ENCODE measurements around the gene PLAA.
A peak's percentile ranks its signal among the peaks of the same experiment; 100 is the strongest.
"Not testable (repeated sequence)": the region's sequence is repeated elsewhere in the genome, so short reads cannot be mapped to it uniquely, and the experiment has no call there.

Gene PLAA

DNA sequence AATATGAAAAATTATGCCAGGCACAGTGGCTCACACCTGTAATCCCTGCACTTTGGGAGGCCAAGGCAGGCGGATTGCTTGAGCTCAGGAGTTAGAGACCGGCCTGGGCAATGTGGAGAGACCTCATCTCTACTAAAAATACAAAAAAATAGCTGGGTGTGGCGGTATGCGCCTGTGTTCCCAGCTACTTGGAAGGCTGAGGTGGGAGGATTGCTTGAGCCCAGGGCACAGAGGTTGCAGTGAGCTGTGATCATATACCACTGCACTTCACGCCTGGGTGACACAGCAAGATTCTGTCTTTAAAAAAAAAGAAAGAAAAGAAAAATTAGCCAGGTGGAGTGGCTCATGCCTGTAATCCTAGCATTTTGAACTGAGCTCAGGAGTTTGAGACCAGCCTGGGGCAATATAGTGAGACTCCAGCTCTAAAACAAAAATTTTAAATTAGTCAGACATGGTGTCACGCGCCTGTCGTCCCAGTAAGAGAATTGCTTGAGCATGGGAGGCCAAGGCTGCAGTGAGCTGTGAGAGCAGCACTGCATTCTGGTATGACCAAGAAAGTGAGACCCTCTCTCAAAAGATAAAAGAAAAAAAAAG lies 18.0 kb downstream of the PLAA start:
- no peak for DNase-seq

- no peak for DNase-seq
These were observed 21.4 kb downstream of the PLAA start for GRCh38 chr9:26925609-26926008.

GRCh38 chr9:26919698-26920097 lies 27.3 kb downstream of the PLAA start:
- no peak for DNase-seq

DNA sequence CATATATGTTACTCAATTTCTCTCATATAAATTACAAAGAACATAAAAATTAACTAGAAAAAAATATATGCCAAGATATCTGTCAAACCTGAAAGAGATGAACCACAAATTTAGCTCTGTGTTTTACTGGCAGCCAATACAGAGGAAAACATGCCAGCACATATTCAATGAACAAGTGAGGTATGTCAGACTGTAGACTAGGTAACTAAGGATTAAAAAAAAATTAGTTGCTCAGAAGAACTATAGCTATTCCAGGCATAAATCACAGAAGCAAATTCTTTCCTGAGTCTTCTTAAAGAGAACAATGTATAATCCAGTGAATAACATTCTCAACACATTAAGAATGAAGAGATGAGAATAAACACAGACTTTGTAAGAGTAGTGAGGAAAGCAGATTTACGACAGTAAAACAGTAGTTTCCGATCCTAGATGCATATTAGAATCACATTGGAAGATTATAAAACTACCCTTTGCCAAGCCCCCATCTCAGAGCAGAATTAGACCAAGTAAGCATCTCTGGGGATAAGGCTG lies 33.8 kb downstream of the PLAA start:
- DNase-seq = no peak

GRCh38 chr9:26904671-26905070 lies 42.4 kb downstream of the PLAA start:
- DNase-seq = no peak

GRCh38 chr9:26904070-26904469 lies 43.0 kb downstream of the PLAA start:
- DNase-seq = no peak

- DNase-seq = no peak
These were observed 53.9 kb downstream of the PLAA start for GRCh38 chr9:26893030-26893676.

- peak; percentile 85 for DNase-seq
These were observed 54.6 kb downstream of the PLAA start, which contains the start of gene CAAP1 for GRCh38 chr9:26892251-26893029. TSS of gene CAAP1 (minus strand) at chr9:26892802. CDS start at chr9:26892715, 87 bp downstream.

GRCh38 chr9:26891726-26892125 lies 55.3 kb downstream of the PLAA start:
- DNase-seq = no peak

- no peak for DNase-seq
These were observed 58.8 kb downstream of the PLAA start for GRCh38 chr9:26888271-26888670.

DNA sequence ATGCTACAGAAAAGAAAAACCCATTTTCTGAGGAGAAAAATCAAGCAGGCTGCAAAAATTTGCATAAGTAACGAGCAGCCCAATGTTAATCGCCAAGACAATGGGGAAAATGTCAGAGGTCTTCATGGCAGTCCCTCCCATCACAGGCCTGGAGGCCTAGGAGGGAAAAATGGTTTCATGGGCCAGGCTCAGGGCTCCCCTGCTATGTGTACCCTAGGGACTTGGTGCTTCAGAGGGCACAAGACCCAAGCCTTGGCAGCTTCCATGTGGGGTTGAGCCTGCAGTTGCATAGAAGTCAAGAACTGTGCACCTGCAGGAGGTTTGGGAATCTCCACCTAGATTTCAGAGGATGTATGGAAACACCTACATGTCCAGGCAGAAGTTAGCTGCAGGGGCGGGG lies 64.9 kb downstream of the PLAA start:
- DNase-seq = no peak

GRCh38 chr9:26880262-26880661 lies 66.8 kb downstream of the PLAA start:
- no peak for DNase-seq

DNA sequence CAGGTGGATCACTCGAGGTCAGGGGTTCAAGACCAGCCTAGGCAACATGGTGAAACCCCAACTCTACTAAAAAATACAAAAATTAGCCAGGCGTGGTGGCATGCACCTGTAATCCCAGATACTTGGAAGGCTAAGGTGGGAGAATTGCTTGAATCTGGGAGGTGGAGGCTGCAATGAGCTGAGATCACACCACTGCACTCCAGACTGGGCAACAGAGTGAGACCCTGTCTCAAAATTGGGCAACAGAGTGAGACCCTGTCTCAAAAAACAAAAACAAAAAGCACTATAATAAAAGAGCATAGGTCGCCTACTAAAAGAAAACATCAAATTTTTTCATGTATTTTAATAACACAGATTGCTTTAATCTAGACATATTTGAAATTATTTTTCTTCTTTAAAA lies 71.9 kb downstream of the PLAA start:
- DNase-seq = not testable (repeated sequence)

- DNase-seq = no peak
These were observed 76.8 kb downstream of the PLAA start for GRCh38 chr9:26870292-26870691.

- no peak for DNase-seq
These were observed 84.0 kb downstream of the PLAA start for GRCh38 chr9:26863074-26863473.

DNA sequence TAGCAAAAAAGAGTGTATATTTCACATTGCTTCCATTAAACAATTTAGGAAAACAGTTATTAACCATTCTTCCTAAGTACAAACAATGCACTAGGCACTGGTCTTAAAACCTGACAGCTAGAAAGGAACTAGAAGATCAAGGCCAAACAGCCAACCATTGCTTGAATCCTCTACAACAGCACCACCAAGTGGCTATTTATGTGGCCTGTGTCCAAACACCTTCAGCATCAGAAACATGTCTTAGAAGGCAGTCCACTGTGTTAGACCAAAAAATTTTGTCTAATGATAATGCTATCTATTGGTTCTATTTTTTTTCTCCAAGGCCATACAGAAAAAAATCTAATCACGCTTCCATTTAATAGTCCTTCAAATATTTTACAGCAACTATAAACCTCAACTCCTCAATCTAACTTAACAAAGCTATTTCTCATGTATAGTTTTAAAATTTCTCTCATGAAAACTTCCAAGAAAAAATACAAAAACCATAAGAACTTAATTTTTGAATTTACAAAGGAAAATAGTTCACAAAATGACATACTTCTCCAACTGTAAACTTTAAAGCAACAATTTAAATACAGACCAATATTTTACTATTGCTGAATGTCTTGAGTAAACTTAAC lies 90.5 kb downstream of the PLAA start:
- DNase-seq = no peak

All from activated effector memory CD4-positive, alpha-beta T cell treated with Interleukin-2 at 50 U/mL for 16 hours (primary cell).